Measurements from ENCODE around the gene FOXP2.

GRCh38 chr7:114415064-114415989 lies 712 bp downstream of the FOXP2 start:
- TF ChIP-seq POLR2A (IDR thresholded peaks at IDR 0.05) (no peak), CTCF (IDR thresholded peaks at IDR 0.05) (no peak)
